CD4-positive, alpha-beta T cell treated with Interleukin-4 for 4 hours (primary cell): ENCODE results near the gene GNB4.

Source experiments
- DNase-seq: peaks from one replicate; pipeline ENCODE4 v3.0.0-alpha.2; 2020

GNB4 gene

DNA sequence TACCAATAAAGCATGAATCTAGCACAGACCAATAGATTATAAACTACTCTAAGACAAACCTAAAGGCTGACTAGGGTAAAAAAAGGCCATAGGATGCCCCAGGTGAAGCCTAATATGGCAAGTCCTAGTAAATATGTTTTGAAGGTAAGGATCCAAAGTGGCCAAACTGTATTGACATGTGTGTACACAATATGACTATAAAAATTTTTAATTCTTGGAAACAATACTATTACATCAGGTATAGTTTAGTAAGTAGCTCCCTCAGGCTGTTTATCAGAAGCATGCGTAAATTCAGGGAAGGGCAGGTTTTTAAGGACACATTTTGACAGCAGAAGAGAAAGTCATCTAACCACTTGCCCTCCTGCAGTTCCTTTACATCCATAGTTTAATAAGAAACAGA is 18.8 kb downstream of the GNB4 start:
- DNase-seq: no peak

DNA sequence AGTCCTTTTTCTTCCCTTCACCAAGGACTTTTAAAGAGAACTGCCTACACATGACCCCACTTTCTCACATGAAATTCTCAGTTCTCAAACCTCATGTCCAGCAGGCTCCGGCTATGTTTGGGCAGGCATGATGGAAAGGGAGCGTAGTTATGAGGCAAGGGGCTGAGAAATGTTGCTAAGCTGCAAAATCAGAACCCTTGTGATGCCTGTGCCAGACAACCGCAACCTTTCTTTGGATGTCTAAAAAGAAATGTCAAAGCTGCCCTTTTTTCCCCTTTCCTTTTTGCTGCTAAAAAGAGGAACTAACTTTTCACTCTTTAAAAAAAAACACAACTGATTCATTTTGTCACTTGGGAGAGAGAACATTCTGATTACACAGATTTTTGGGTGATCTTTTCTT is 19.2 kb downstream of the GNB4 start:
- DNase-seq: no peak

- DNase-seq: no peak
These were observed 20.9 kb downstream of the GNB4 start for GRCh38 chr3:179430277-179430870.

DNA sequence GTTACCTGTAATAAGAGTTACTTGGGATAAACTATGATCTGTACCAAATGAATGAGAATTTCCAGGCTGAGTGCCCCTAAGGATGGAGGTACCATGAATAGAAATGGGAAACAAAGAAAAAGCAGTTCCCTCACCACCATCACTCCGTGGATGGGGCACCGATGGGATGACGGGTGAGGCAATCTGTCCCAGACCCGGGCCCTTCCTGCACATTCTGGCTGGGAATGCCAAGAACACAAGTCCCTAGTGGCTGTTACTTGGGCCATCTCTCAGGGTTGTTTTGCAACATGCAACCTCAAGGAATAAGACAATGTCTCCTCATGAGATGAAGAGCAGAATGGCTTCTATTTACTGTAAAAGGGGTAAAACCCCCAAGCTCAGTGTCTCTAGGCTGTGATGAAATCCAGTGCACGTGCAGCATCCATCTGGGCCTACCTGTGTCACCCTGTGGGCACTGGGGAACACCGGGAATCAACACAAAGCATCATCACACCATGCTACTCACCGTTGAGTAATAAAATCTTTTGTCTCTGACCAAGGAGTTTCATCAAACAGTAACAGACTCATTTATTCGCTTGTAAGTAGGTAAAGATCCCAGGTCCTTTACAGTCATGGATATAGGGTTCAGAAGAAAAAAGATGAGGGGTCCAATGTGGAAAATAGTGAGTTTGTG is 22.3 kb downstream of the GNB4 start:
- no peak for DNase-seq

- no peak for DNase-seq
These were observed 26.2 kb downstream of the GNB4 start for GRCh38 chr3:179425075-179425474.

- no peak for DNase-seq
These were observed 29.8 kb downstream of the GNB4 start for GRCh38 chr3:179421500-179421899.

- no peak for DNase-seq
These were observed 32.7 kb downstream of the GNB4 start for GRCh38 chr3:179418610-179419009.

DNA sequence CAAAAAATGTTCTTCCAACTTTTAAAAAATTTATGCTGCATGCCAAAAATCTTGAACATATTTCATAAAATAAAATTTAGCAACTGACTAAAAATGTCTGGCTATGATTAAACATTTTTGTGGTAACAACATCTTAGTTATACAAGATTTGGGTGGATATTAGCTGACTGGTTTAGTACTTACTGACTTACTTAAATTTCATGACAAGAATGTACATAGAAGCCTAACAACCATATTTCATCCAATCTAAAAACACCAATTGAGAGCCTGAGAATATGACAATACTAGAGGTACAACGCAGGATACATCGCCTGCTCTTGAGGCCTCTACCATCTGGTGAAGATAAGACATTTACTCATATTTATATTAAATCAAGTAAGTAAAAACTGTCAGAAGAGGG is 34.6 kb downstream of the GNB4 start:
- no peak for DNase-seq

DNA sequence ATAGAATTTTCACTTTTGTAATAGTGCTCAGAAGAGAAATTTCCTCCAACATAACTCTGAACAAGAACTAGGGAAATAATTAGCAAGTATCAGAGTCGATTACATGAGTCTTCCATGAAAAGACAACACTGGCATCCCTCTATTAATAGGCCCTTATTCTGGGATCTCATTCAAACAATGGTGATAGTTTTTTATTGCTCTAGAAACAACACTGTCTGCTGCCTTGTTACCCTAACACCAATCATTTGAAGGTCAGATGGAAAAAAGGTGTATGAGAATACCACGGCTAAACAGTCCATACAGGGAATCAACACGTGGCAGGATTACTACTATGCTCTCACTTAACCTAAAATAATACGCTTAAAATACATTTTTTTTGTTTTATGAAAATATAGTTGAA is 35.9 kb downstream of the GNB4 start:
- DNase-seq: no peak

DNA sequence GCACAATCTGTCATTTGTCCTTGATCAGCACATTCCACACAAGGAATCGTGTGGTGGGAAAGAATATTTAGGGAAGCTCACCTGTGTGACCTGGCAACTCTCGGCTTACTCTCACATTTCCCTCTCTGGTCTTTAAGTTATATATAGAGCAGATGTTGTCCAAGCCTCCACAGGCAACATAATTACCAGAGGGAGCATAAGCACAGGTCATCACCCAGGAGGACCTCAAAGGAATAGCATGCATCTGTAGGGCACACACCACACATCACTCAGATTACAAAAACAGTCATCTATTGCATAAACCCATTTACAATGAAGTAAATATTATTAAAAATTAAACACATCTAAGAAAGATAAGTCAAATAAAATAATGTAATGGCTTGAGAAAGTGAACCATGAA is 36.5 kb downstream of the GNB4 start:
- no peak for DNase-seq

- DNase-seq: no peak
These were observed 40.3 kb downstream of the GNB4 start for GRCh38 chr3:179410999-179411398.

GRCh38 chr3:179410331-179410730 is 40.9 kb downstream of the GNB4 start:
- DNase-seq: no peak

DNA sequence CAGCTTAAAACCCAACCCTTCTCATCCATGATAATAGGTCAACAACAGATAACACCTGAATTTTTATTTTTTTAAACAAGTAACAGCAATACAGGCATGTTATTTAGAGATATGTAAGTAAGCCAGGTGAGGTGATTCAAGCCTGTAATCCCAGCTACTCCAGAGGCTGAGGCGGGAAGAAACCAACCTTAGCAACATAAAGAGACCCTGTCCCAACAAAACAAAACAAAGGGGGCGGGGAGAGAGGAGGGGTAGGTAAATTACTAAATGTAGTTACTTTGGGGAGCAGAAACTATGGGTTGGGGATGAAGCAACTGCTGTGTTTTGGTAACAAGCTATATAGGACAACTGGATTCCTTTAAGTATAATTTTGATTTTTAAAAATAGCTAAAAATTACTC is 47.0 kb downstream of the GNB4 start:
- no peak for DNase-seq

GRCh38 chr3:179402963-179403362 is 48.3 kb downstream of the GNB4 start:
- DNase-seq: no peak

DNA sequence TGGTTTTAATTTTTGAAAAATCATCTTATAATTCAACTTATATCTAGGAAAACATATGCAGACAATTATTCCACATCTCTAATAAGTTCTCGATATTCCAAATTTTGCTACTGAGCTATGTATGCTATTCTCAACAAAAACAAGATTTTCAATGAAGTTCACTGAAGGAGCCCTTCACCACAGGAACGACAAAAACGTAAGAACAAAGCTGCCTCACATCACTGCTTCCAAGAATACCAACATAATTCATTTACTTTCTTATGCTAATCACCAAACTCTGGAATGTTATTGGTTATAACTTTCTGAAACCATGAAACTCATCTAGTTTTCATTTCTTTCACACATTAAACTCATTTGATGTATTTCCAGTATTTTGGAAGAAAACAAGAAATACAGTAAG is 49.7 kb downstream of the GNB4 start:
- no peak for DNase-seq

- no peak for DNase-seq
These were observed 52.6 kb downstream of the GNB4 start for GRCh38 chr3:179398574-179399231.

- DNase-seq: no peak
These were observed 59.4 kb downstream of the GNB4 start for GRCh38 chr3:179391906-179392305.

DNA sequence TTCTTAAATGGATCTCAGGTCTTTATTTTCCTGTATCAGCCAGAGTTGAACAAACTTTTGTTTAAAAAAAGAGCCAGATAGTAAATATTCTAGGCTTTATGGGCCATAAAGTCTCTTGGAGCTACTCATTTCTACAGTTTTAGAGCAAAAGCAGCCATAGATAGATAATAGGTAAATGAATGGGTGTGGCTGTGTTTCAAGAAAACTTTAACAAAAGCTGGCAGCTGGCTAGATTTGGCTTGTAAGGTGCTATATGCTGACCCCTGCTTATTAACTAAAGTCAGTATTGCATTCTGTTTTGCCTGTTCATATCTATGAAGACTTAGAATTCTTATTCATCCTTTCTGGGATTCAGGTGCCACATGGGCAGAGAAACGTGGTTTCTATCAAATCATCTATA is 74.8 kb downstream of the GNB4 start:
- no peak for DNase-seq

DNA sequence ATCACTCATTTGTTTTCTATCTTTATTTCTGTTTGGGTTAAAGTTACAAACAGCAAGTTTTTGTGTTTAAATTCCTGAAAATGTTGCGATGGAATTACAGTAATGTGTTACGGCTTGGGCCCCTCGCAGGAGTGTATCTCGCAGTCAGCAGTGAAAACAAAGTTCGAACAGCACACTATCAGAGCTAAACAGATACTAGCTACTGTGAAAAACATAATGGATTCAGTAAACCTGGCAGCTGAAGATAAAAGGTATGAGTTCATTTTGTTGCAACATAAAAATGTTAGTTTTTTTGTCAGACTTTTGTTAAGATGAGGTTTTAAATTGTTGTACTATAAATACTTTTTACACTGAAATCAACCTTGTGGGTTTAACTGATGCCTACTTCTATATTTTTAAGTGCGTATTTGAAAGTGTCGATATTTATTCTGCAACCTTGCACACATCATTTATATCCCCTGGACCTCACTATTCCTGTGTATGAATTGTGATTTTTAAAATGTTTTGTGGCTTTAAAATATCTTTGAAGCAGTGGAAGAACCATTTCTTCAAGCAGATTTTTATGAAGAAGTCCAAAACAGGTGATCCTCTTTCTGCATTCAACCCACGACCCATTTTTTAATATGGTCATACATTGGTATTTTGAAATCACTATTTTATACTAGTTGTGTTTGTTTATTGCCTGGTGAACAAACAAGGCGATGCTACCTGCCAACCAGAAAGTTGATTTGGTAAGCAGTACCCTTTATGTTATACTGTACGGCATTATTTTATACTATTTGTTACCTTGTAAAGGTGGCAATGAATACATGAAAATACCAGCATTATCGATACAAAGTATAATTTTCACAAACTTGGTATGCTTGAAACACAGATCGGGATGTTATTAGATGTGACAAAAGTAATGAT is 75.9 kb downstream of the GNB4 start:
- no peak for DNase-seq

- no peak for DNase-seq
These were observed 77.3 kb downstream of the GNB4 start for GRCh38 chr3:179373938-179374337.

- no peak for DNase-seq
These were observed 81.6 kb downstream of the GNB4 start for GRCh38 chr3:179369621-179370020.

- DNase-seq: no peak
These were observed 87.9 kb downstream of the GNB4 start for GRCh38 chr3:179363332-179363731.

GRCh38 chr3:179355996-179356395 is 95.3 kb downstream of the GNB4 start:
- DNase-seq: no peak
